Measurements from ENCODE around the gene RBM12. TPM values are rescaled to one million over a fixed set of nuclear protein-coding genes. Genes with fewer than 3 reads are reported as not detected.
A peak's percentile ranks its signal among the peaks of the same experiment; 100 is the strongest.

Gene RBM12
- total and polyA plus RNA-seq, 2 of the 8 experiments (the other 6 are each of a cell fraction or from before 2014, with no cell fraction given), result 187 to 214 TPM

DNA sequence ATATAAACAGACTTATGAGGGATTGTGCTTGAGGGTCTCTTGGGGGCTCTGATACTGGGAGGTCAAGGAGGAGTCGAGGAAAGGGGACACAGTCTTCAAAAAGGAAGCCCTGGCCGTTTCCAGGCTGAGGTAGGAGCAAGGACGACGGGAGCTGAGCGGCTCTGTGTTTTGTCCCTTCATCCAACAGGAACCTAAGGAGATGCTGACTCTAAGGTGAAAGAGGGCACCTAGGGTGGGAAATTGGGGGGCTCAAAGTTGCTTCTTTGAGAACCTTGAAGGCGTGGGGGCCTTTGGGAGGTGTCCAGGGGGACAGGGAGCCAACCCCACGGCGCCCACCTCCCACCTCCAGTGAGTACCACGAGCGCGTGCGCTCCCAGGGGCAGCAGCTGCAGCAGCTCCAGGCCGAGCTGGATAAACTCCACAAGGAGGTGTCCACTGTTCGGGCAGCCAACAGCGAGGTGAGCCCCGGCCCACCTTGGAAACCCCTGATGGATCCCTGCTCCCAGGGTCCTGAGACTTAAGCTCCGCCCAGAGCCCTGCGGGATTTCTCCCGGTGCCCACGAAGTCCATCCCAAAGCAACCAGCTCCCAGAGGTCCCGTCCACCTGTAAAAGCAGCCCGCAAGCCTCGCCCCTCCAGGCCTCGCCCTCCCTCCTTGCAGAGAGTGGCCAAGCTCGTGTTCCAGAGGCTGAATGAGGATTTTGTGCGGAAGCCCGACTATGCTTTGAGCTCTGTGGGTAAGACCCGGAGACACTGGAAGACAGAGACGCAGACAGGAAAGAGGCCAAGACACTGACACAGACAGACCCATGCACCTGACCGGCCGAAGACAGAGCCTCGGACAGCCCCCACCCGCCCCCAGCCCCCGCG is 46.2 kb downstream of the RBM12 start:
- H3K4ac ChIP-seq (replicated peaks; ENCODE audit: insufficient read length, low read depth, low read length), result no peak overlapping the region
- H3K4me3 ChIP-seq (ENCODE audit: extremely low read depth in 1 of 4, insufficient read depth in 2 of 4, low read depth in 3 of 4, low read length in 4 of 4), result peak overlapping the region; percentile 44 to 63 (median 55)
- no peak overlapping the region for H3K14ac ChIP-seq (ENCODE audit: insufficient read length)
- H3K9ac ChIP-seq (replicated peaks in 1 of 4; ENCODE audit: extremely low read depth in 1 of 4, low read depth in 3 of 4, low read length in 3 of 4), result peak overlapping the region in 2 of 4 experiments; percentile 5 to 40; a peak in 2 of 7 replicates
- no peak overlapping the region for H3K27ac ChIP-seq (ENCODE audit: low read depth, low read length)
- H3K27me3 ChIP-seq (replicated peaks in 1 of 4; ENCODE audit: control insufficient read depth in 3 of 4, extremely low read depth in 1 of 4, insufficient read depth in 3 of 4, low read length in 3 of 4), result peaks cover 0 to 12% (median 7%) of the 10 kb centered on the region in 4 experiments; a peak in 4 of 7 replicates
- peak overlapping the region; percentile 78 to 96 for H3K4me2 ChIP-seq (ENCODE audit: insufficient read depth in 1 of 2, low read depth in 2 of 2, low read length in 2 of 2)
- peak overlapping the region; percentile 15; the same call in 1 of the 2 replicates for H3K18ac ChIP-seq (ENCODE audit: extremely low read depth, low read length)
- peaks cover 12% of the 10 kb centered on the region; the same call in 1 of the 2 replicates for H3K23me2 ChIP-seq (ENCODE audit: low read depth, low read length)
- no peaks in the 10 kb centered on the region for H3K9me3 ChIP-seq (ENCODE audit: insufficient read depth in 2 of 2, low read depth in 1 of 2, low read length in 1 of 2)
- H3K23ac ChIP-seq (ENCODE audit: insufficient read length), result no peak overlapping the region
- no peak overlapping the region for H4K5ac ChIP-seq (ENCODE audit: insufficient read length, low read depth, low read length)
- no peaks in the 10 kb centered on the region for H3K79me2 ChIP-seq (ENCODE audit: control insufficient read depth in 1 of 2, insufficient read depth in 2 of 2, low read length in 2 of 2)
- FAIRE-seq, result no peak
- ChIA-PET POLR2A (ENCODE audit: partially characterized antibody) (interaction anchor here (0.8 to 4.8 kb wide), 18 partner anchors 13 to 164 kb away, joined by 3 to 28 read pairs (median 4); partner anchors contain the start of genes CPNE1, ERGIC3, PHF20 and RBM12), CTCF (ENCODE audit: partially characterized antibody) (interaction anchor here (0.5 to 10.1 kb wide), 29 partner anchors 8 to 344 kb away, joined by 3 to 121 read pairs (median 4); partner anchors contain the start of genes CPNE1, RBM12 and SCAND1)
- peaks cover 0 to 19% (median 8%) of the 10 kb centered on the region in 4 experiments; a peak in 6 of 7 replicates for H3K4me1 ChIP-seq (replicated peaks in 1 of 4; ENCODE audit: control insufficient read depth in 3 of 4, insufficient read depth in 4 of 4, low read length in 3 of 4)
- no peak overlapping the region for H2BK20ac ChIP-seq (ENCODE audit: low read length)
- H4K91ac ChIP-seq (replicated peaks; ENCODE audit: insufficient read length, low read length), result no peak overlapping the region
- H3K36me3 ChIP-seq (ENCODE audit: control insufficient read depth in 2 of 4, insufficient read depth in 4 of 4, low read length in 3 of 4), result no peaks in the 10 kb centered on the region
- H2BK120ac ChIP-seq (replicated peaks; ENCODE audit: low read depth, low read length), result no peak overlapping the region
- peak in 1 of 2 experiments; percentile 67 for DNase-seq (ENCODE audit: low read depth in 1 of 2, low spot score in 2 of 2)
- H3K79me1 ChIP-seq (ENCODE audit: low read depth, low read length), result no peaks in the 10 kb centered on the region
- no peak overlapping the region for H2BK15ac ChIP-seq (ENCODE audit: low read length)
- H2BK12ac ChIP-seq (ENCODE audit: low read depth, low read length), result no peak overlapping the region
- H4K8ac ChIP-seq (ENCODE audit: extremely low read depth, insufficient read depth, low read length), result peak overlapping the region; percentile 45
- no peak overlapping the region for H2AK5ac ChIP-seq (ENCODE audit: low read depth, low read length)
- 31% methylated on average over 31 of the region's 35 CpGs; no CpG with 5 or more reads in 1 of the 2 experiments for WGBS, 2 experiments (ENCODE audit: extremely low coverage in 1 of 2, insufficient coverage in 1 of 2, insufficient read length in 1 of 2, insufficient replicate concordance in 2 of 2, low coverage in 1 of 2, low lambda C conversion rate in 2 of 2, missing lambda C conversion rate in 1 of 2)
- no peak for TF ChIP-seq GABPA (IDR thresholded peaks at IDR 0.05; ENCODE audit: borderline replicate concordance, insufficient read depth, low read length)
- TF ChIP-seq SUZ12 (IDR thresholded peaks at IDR 0.05; ENCODE audit: low read length), result 0 out of 2 replicates have a peak, but pooled peaks have one; percentile 26
- TF ChIP-seq TEAD4 (IDR thresholded peaks at IDR 0.05; ENCODE audit: low read depth, low read length), result no peak
- TF ChIP-seq, protein P1, sequence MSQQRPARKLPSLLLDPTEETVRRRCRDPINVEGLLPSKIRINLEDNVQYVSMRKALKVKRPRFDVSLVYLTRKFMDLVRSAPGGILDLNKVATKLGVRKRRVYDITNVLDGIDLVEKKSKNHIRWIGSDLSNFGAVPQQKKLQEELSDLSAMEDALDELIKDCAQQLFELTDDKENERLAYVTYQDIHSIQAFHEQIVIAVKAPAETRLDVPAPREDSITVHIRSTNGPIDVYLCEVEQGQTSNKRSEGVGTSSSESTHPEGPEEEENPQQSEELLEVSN (IDR thresholded peaks at IDR 0.05), result no peak
- no peak overlapping the region for H3K56ac ChIP-seq (replicated peaks; ENCODE audit: insufficient read length, low read depth, low read length)
- 0 out of 2 replicates have a peak overlapping the region, but pooled peaks have one; percentile 86 for H2AFZ ChIP-seq (ENCODE audit: low read length)
- no peaks in the 10 kb centered on the region for H4K20me1 ChIP-seq (replicated peaks in 1 of 2; ENCODE audit: control insufficient read depth in 1 of 2, insufficient read depth in 2 of 2, low read length in 2 of 2)
- H2BK5ac ChIP-seq (ENCODE audit: low read depth, low read length), result no peak overlapping the region
